HK-2 (cell line): ENCODE measurements around the gene DLL4.
"Not testable (repeated sequence)": the region's sequence is repeated elsewhere in the genome, so short reads cannot be mapped to it uniquely, and the experiment has no call there.

Experiments
- DNase-seq: peaks from one replicate; pipeline ENCODE4 v3.0.0-alpha.2; 2018; ENCODE audit not compliant: unreplicated experiment

The DLL4 gene

DNA sequence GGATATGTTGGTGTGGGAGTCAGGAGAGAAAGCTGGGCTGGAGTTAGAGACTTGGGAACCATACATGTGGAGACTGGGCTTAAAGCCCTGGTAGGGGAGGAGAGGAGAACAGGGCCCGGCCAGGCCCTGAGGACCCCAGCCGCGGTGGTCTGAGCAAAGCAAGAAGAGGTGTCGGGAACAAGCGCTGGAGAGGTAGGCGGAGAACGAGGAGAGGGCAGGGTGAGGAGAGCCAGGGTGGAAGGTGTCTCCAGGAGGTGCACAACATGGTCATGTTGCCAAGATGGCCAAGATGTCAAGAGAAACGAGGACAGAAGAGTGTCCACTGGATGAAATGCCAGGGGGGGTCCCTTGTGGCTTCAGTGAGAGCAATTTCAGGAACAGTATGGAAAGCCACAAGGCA is 29.6 kb downstream of the DLL4 start:
- DNase-seq, result no peak

GRCh38 chr15:40959331-40960141 is 30.4 kb downstream of the DLL4 start:
- DNase-seq, result no peak

DNA sequence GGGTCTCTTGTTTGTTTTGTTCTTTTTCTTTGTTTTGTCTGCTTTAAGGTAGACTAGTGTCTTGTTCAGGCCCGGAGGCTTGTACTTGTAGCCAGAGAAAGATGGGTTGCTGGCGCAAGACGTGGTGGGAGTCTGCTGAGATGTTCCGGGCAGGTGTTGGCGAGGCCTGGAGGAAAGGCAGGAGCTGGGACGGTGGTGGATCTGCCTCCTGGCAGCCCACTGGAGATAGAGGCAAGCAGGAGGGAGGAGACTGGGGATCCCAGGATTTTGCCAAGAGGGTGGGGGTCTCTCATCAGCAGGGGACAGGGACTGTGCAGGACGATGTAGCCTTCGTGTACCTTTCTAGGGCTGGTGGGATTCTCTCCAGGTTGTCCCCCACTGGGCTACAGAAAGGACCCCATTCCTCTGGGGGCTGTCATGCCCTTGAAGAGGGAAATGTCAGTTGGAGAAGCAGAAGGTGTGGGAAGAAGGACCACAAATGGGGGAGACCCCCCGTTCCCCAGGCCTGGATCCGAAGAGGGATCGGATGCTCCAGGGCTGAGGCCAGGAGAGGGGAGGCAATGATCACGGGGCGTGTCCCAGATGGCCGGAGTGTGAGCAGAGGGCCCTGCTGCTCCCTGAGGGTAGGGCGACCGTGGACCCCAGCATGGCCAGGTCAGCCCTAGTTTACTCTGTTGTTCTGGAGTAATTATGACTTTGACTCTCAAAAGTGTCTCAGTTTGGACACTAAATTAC is 31.2 kb downstream of the DLL4 start:
- no peak for DNase-seq

- DNase-seq, result no peak
Observed at GRCh38 chr15:40960925-40961324, 31.8 kb downstream of the DLL4 start.

DNA sequence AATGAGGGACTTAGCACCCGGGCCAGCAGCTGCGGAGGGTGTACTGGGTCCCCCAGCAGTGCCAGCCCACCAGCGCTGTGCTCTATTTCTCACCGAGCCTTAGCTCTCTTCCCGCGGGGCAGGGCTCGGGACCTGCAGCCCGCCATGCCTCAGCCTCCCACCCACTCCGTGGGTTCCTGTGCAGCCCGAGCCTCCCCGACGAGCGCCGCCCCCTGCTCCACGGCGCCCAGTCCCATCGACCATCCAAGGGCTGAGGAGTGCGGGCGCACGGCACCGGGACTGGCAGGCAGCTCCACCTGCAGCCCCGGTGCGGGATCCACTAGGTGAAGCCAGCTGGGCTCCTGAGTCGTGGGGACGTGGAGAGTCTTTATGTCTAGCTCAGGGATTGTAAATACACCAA is 32.6 kb downstream of the DLL4 start:
- DNase-seq, result not testable (repeated sequence)

DNA sequence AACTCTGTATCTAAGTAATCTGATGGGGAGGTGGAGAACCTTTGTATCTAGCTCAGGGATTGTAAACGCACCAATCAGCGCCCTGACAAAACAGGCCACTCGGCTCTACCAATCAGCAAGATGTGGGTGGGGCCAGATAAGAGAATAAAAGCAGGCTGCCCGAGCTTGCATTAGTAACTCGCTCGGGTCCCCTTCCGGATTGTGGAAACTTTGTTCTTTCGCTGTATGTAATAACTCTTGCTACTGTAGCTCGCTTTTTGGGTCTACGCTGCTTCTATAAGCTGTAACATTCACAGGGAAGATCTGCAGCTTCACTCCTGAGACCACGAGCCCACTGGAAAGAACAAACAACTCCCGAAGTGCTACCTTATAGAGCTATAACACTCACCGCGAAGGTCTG is 33.2 kb downstream of the DLL4 start:
- DNase-seq, result not testable (repeated sequence)

- DNase-seq, result no peak
Observed at GRCh38 chr15:40963201-40963600, 34.1 kb downstream of the DLL4 start.

DNA sequence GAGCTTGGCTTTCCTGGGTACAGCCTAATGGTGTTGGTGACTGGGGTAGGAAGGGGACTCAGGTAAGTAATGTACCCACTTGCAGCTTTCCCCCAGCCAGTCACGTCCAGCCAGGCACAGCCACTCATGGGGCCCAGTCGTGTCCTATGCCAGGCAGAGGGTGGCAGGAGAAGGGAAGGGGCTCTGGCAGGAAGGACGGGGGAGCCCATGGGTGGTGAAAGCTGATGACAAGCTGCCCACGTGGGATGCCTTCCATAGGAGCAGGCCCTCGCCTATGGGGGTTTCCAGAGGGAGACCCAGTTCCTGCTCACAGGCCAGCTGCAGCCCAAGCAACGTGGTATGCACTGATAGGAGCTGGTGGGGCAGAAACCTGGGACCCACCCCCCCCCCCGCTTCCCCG is 34.9 kb downstream of the DLL4 start:
- no peak for DNase-seq

DNA sequence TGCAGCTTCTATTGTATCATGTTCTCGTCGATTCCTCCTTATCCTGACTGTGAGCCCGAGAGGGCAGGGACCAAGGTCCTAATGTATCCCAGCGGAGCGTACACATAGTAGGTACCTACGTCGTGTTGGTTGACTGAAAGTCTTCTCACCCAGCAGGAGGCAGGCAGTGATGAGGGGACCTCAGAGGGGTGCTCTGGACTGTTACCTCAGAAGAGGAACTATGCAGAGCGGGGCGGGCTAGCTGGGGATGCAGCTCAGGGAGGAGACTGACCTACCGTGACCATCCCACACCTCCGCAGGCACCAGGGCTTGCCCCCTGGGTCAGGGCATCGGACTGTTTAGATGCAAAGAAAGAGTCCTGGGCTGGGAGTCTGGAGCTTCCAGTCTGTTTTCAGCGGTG is 35.5 kb downstream of the DLL4 start:
- no peak for DNase-seq

- no peak for DNase-seq
Observed at GRCh38 chr15:40968290-40969085, 39.3 kb downstream of the DLL4 start.

DNA sequence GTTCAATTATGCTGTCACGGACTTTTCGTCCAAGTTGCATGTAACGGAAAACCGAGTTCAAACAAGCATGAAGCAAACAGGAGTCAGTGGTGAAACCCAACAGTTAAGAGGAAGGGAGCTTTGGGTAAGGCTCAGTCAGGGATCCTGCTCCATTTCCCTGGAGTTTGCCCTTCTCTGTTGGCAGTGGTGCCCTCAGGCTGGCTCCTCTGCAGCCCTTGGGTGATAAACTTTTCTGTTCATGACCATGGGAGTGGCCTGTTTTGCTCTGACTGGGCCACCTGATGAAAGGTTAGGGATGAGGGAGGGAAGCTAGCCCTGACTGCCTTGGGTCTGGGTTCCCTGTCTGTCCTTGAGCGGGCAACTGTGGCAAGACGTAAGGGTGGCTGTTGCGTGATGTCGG is 40.2 kb downstream of the DLL4 start:
- DNase-seq, result no peak

- DNase-seq, result no peak
Observed at GRCh38 chr15:40974879-40975278, 45.7 kb downstream of the DLL4 start.

DNA sequence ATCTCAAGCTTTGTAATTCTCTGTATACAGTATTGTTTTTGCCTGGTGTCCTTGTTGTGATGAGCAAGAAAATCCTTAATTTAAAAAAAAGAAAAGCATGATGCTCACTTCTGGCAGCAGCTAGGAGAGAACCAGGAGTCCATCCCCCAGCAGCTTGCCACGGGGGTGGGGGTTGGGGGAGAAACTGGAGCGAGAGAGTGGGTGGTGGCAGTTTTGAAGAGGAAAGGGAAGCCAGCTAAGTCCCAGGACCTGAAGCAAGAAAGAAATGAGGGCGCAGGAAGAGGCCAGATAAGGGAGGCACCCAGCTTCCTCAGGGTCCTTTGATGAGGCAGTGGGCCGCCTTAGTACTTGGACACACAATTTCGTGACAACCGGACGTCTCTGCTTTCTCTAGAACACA is 47.7 kb downstream of the DLL4 start:
- no peak for DNase-seq

DNA sequence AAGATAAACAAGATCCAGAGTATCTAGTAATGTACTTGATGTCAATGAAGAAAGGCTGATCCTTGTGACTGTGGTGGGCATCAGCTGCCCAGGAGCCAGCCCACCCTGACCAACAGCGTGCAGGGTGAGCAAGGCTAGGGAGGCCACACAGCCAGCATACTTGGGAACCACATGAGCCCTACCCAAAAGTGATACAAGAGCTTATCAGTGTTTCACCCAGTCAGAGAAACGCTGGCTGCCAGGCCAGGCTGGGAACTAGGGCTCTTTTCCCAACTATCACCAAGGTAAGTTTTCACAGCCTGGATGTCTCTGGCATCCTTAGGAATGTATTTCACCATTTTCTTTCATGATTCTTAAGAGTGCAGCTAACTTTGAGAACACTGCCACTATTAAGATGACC is 49.0 kb downstream of the DLL4 start:
- DNase-seq, result no peak

DNA sequence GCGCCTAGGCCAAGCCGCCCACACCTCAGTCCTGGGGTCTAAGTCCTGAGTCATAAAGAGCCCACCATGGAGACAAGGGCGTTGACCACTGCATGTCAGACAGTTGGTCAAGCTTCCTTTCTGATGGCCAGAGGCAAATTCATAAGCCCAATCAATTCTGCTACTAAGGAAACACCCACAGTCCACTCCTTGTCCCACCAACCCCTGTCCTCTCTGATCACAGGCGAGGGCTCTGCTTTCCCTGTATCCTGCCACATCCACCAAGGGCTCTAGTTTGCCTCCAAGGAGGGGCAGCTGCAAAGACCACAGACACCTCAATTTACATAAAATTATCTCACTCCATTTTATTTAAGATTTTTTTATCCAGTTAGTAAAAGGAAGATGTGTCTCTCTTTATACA is 49.4 kb downstream of the DLL4 start:
- no peak for DNase-seq

DNA sequence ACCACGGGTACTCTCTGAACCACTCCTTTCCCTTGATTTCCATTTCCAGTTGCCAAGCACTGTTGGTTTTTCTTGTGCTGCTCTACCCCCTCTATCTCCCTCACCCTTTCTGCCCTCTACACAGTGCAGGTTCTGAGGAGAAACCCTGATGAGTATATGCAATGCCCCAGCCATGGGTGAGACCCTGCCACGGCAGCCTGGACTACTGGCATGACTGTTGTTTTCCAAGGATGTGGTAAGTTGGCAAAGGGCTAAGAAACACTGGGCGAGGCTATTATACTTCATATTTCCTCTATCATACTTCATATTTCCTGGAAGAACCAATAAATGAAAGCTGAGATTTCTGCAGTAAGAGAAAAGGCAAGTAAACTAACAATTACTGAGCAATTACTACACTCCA is 52.0 kb downstream of the DLL4 start:
- no peak for DNase-seq

GRCh38 chr15:40982855-40983254 is 53.7 kb downstream of the DLL4 start:
- DNase-seq, result no peak

DNA sequence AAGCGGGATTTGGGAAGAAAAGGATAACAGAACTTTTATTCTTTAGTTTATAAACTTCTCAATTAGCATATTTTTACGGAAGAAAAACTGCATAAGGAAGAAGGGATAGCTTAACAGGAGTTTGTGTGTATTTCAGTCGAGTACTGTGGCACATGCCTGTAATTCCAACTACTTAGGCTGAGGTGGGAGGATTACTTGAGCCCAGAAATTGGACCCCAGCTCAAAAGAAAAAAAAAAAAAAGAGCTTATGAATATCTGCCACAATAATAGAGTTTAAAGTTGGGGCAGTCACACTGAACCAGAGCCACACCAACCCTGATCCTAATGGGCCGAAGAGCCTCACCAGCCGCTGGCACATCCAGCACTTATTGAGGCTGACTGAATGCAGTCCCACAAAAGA is 55.3 kb downstream of the DLL4 start:
- no peak for DNase-seq

DNA sequence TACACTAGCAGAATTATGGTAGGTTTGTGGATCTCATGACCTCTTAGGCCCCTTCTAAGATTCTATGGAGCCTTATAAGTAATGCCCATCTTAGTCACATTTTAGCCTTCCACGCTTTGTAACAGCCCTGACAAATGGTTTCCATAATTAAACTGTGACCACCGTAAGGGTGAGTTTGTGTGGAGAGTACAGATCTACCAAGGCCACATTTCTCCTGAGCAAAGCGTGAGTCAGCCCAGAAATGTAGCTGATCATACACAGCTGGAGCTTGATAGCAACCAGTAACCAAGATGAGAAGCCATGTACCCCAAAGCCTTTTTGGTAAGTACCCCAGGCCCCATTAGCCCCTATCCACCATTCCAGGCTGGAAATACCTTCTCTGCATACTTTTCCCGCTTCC is 55.8 kb downstream of the DLL4 start:
- DNase-seq, result no peak

DNA sequence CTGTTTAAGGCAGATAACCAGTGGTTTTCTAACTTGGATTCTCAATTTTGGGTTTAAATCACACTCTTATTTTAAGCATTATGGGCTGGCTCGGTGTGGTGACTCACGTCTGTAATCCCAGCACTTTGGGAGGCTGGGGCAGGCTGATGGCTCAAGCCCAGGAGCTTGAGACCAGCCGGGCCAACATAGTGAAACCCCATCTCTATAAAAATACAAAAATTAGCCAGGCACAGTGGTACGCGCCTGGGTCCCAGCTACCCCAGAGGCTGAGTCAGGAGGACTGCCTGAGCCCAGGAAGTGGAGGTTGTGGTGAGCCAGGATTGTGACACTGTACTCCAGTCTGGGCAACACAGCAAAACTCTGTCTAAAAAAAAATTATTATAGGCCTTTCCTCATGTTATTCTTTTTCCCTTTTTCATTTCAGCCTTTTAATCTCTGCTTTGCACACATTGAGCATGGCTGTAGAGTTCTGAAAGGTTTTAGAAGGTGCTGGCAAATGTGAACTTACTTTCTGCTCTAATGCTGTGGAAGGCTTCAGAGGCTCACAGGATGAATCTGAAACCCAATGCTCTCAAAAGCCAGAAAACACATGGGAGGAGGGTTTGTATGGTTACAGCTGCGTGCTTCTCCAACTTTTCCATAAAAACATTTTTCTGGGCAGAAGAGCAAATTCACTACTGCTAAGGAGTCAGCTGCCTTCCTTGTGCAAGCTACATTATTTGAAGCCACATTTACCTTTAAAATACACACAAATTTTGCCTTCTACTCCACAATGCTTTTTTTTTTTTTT is 56.6 kb downstream of the DLL4 start:
- DNase-seq, result no peak

DNA sequence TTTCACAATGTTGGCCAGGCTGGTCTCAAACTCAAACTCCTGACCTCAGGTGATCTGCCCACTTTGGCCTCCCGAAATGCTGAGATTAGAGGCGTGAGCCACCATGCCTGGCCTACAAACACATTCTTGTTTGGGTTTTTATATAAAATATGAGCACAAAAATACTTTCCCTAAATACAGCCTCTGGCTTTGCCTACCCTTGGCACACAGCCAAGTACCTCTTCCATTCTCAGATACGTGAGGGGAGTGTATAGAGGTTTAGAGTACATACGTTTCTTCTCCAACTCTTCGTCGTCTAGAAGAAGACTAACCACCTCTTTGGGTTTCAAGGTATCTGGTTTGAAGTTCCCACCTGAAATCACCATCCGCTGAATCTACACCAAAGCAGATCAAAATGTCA is 57.7 kb downstream of the DLL4 start:
- DNase-seq, result no peak

DNA sequence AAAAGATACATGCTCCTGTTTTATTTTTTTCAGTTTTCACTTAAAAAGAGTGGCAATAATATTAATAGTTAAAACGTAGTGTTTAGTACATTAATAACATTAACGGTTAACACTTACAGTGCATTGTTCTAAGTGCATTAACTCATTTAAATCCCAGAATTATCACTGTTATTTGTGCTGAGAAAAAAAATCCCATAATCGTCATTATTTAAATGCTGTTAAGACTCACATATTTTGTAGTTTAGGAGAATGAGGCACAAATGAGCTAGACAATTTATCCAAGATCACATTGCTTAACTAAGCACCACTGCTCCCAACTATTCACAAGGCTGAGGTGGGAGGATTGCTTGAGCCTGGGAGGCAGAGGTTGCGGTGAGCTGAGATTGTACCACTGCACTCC is 59.0 kb downstream of the DLL4 start:
- no peak for DNase-seq
